Stimulated activated CD4-positive, alpha-beta T cell treated with anti-CD3 and anti-CD28 coated beads, Interleukin-1b, Interleukin-23, amount 100 ng/mL, for 4 hours (primary cell): ENCODE measurements around the gene ATXN1.

Experiments
- DNase-seq, 2 donors: peaks; one replicate each; pipeline ENCODE4 v3.0.0-alpha.2; 2020; ENCODE audit warnings: low read depth in 2 of 2

Gene ATXN1

GRCh38 chr6:16674801-16675392 is 86.4 kb downstream of the ATXN1 start:
- no peak for DNase-seq

GRCh38 chr6:16673011-16673797 is 88.1 kb downstream of the ATXN1 start:
- DNase-seq, result no peak

- DNase-seq, result no peak
Measured at GRCh38 chr6:16671302-16672289, 89.7 kb downstream of the ATXN1 start.

- DNase-seq, result no peak
Measured at GRCh38 chr6:16670617-16671051, 90.6 kb downstream of the ATXN1 start.

- DNase-seq, result no peak
Measured at GRCh38 chr6:16670183-16670582, 91.1 kb downstream of the ATXN1 start.

- DNase-seq, result peak; percentile 35 to 57
Measured at GRCh38 chr6:16669227-16669626, 92.0 kb downstream of the ATXN1 start.

- no peak for DNase-seq
Measured at GRCh38 chr6:16667509-16667908, 93.8 kb downstream of the ATXN1 start.

GRCh38 chr6:16665992-16666391 is 95.3 kb downstream of the ATXN1 start:
- no peak for DNase-seq

- no peak for DNase-seq
Measured at GRCh38 chr6:16665182-16665581, 96.1 kb downstream of the ATXN1 start.

- no peak for DNase-seq
Measured at GRCh38 chr6:16663901-16664300, 97.4 kb downstream of the ATXN1 start.

- no peak for DNase-seq
Measured at GRCh38 chr6:16660157-16660497, 101.1 kb downstream of the ATXN1 start.

GRCh38 chr6:16659466-16660156 is 101.6 kb downstream of the ATXN1 start:
- DNase-seq, result no peak

GRCh38 chr6:16658348-16659034 is 102.8 kb downstream of the ATXN1 start:
- no peak for DNase-seq

- DNase-seq, result no peak
Measured at GRCh38 chr6:16657768-16658167, 103.5 kb downstream of the ATXN1 start.

- no peak for DNase-seq
Measured at GRCh38 chr6:16656451-16656850, 104.8 kb downstream of the ATXN1 start.

- DNase-seq, result no peak
Measured at GRCh38 chr6:16654701-16655100, 106.6 kb downstream of the ATXN1 start.

GRCh38 chr6:16653226-16653625 is 108.0 kb downstream of the ATXN1 start:
- DNase-seq, result no peak

GRCh38 chr6:16651871-16652270 is 109.4 kb downstream of the ATXN1 start:
- no peak for DNase-seq

GRCh38 chr6:16649890-16650289 is 111.4 kb downstream of the ATXN1 start:
- no peak for DNase-seq

- DNase-seq, result no peak
Measured at GRCh38 chr6:16649241-16649640, 112.0 kb downstream of the ATXN1 start.

- no peak for DNase-seq
Measured at GRCh38 chr6:16648003-16648402, 113.3 kb downstream of the ATXN1 start.
